ELR (cell line): ENCODE results near the gene ZNF268.

ENCODE experiments used
- DNase-seq: peaks from one replicate; pipeline ENCODE4 v3.0.0-alpha.2; 2015; ENCODE audit warnings: low read depth

Gene ZNF268

GRCh38 chr12:133181238-133181959 lies at the start of gene ZNF268:
TSS of gene ZNF268 (plus strand) at chr12:133181495. CDS start at chr12:133181998, 503 bp downstream.
- peak; percentile 95 for DNase-seq

- DNase-seq, result no peak
Observed at GRCh38 chr12:133135747-133136146, 45.5 kb upstream of the ZNF268 start.

- no peak for DNase-seq
Observed at GRCh38 chr12:133145981-133146380, 35.3 kb upstream of the ZNF268 start.

GRCh38 chr12:133156125-133156690 lies 25.1 kb upstream of the ZNF268 start:
- DNase-seq, result peak; percentile 4

GRCh38 chr12:133165776-133166175 lies 15.5 kb upstream of the ZNF268 start:
- no peak for DNase-seq

- no peak for DNase-seq
Observed at GRCh38 chr12:133172491-133172890, 8.8 kb upstream of the ZNF268 start.

- no peak for DNase-seq
Observed at GRCh38 chr12:133174901-133175300, 6.4 kb upstream of the ZNF268 start.

- no peak for DNase-seq
Observed at GRCh38 chr12:133180669-133181068, 626 bp upstream of the ZNF268 start.

- no peak for DNase-seq
Observed at GRCh38 chr12:133190176-133190575, 8.9 kb downstream of the ZNF268 start.

GRCh38 chr12:133192847-133193246 lies 11.6 kb downstream of the ZNF268 start:
- no peak for DNase-seq

- no peak for DNase-seq
Observed at GRCh38 chr12:133201888-133202287, 20.6 kb downstream of the ZNF268 start.

GRCh38 chr12:133202493-133203343 lies 21.4 kb downstream of the ZNF268 start:
- peak; percentile 13 for DNase-seq

GRCh38 chr12:133203344-133204263 lies 22.3 kb downstream of the ZNF268 start:
- peak; percentile 34 for DNase-seq

GRCh38 chr12:133204264-133204603 lies 22.9 kb downstream of the ZNF268 start:
- DNase-seq, result peak; percentile 13

- DNase-seq, result no peak
Observed at GRCh38 chr12:133206390-133206789, 25.1 kb downstream of the ZNF268 start.

GRCh38 chr12:133215724-133216123 lies 34.4 kb downstream of the ZNF268 start:
- DNase-seq, result no peak

- no peak for DNase-seq
Observed at GRCh38 chr12:133217219-133217618, 35.9 kb downstream of the ZNF268 start.

GRCh38 chr12:133220521-133220920 lies 39.2 kb downstream of the ZNF268 start:
- no peak for DNase-seq

GRCh38 chr12:133221241-133221640 lies 39.9 kb downstream of the ZNF268 start:
- no peak for DNase-seq

GRCh38 chr12:133222211-133222610 lies 40.9 kb downstream of the ZNF268 start:
- DNase-seq, result no peak

GRCh38 chr12:133225527-133225926 lies 44.2 kb downstream of the ZNF268 start:
- DNase-seq, result no peak

GRCh38 chr12:133226690-133227089 lies 45.4 kb downstream of the ZNF268 start:
- no peak for DNase-seq
